ENCODE results near the gene BRD3. TPM values are rescaled to one million over a fixed set of nuclear protein-coding genes. Genes with fewer than 3 reads are reported as not detected.

BRD3 gene
- total RNA-seq, 4 donors from 2014 or later, result 13.7 to 39.9 (median 18.7) TPM

- DNase-seq (ENCODE audit: low spot score) (no peak), ATAC-seq (ENCODE audit: low FRiP score) (no peak)
- TF ChIP-seq, protein P1, sequence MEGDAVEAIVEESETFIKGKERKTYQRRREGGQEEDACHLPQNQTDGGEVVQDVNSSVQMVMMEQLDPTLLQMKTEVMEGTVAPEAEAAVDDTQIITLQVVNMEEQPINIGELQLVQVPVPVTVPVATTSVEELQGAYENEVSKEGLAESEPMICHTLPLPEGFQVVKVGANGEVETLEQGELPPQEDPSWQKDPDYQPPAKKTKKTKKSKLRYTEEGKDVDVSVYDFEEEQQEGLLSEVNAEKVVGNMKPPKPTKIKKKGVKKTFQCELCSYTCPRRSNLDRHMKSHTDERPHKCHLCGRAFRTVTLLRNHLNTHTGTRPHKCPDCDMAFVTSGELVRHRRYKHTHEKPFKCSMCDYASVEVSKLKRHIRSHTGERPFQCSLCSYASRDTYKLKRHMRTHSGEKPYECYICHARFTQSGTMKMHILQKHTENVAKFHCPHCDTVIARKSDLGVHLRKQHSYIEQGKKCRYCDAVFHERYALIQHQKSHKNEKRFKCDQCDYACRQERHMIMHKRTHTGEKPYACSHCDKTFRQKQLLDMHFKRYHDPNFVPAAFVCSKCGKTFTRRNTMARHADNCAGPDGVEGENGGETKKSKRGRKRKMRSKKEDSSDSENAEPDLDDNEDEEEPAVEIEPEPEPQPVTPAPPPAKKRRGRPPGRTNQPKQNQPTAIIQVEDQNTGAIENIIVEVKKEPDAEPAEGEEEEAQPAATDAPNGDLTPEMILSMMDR (IDR thresholded peaks at IDR 0.05), result no peak
Measured at GRCh38 chr9:134037641-134038040, 30.2 kb downstream of the BRD3 start.

DNA sequence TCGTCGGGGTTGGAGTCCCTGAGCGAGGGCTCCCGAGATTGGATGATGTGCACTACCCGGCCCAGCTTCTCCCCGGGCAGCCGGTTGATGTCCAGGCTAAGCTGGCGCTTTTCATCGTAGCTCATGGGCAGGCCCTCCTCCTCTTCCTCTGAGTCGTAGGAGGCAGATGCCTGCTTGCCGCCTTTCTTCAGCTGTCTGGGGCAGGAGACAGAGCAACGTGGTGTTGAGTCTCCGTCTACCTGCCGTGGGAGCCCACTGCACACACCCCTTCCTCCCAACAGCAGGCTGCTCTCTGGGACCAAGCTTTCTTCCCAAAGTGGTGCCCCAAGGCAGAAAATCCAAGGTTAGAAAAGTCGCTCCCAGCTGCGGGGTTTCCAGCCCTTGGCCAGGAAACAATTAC lies 31.7 kb downstream of the BRD3 start:
- ATAC-seq (ENCODE audit: low FRiP score) (no peak), DNase-seq (ENCODE audit: low spot score) (no peak)
- TF ChIP-seq, protein P1 (IDR thresholded peaks at IDR 0.05), result no peak

- TF ChIP-seq, protein P1 (IDR thresholded peaks at IDR 0.05), result no peak
- DNase-seq (ENCODE audit: low spot score), result no peak
Measured at GRCh38 chr9:134035041-134036039, 32.5 kb downstream of the BRD3 start.

DNA sequence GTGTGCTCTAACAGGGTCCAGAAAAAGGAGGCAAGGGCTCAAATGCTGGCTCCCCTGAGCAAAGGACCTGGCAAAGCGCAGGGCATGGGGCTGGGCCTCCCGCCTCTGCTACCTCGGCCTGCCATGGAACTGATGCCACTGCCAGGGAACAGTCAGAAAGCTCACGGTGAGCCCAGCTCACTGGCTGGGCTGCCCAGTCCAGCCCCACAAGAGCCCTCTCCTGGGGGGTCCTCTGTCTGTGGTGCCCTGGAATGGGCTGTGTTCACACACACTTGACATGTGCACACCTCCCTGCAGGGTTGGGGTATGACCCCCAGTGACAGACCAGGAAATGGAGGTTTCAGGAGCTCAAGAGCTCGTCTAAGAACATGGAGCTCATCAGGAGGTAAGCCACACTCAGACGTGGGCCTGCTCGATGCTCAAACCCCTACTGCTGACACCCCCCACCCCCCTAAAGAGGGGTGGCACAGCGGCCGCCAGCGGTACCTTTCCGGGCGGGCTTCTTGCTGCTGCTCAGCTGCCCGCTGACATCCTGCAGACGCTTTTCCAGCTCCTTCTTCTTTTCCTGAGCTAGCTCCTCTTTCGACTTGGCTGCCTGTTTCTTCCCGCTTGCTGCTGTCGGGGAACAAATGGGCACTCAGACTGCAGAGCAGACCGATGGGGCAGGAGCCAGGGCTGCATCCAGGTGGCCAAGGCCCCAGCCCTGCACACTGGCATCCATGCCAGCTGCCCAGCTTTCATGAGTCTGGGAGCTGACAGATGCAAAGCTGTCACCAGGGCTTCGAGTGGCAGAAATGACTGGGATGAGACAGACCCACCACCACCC lies 33.4 kb downstream of the BRD3 start:
- no peak for DNase-seq (ENCODE audit: low spot score)
- no peak for ATAC-seq (ENCODE audit: low FRiP score)
- TF ChIP-seq, protein P1 (IDR thresholded peaks at IDR 0.05), result no peak

More at GRCh38 chr9:134035041-134036039, 32.5 kb downstream of the BRD3 start:
- no peak for ATAC-seq (ENCODE audit: low FRiP score)

DNA sequence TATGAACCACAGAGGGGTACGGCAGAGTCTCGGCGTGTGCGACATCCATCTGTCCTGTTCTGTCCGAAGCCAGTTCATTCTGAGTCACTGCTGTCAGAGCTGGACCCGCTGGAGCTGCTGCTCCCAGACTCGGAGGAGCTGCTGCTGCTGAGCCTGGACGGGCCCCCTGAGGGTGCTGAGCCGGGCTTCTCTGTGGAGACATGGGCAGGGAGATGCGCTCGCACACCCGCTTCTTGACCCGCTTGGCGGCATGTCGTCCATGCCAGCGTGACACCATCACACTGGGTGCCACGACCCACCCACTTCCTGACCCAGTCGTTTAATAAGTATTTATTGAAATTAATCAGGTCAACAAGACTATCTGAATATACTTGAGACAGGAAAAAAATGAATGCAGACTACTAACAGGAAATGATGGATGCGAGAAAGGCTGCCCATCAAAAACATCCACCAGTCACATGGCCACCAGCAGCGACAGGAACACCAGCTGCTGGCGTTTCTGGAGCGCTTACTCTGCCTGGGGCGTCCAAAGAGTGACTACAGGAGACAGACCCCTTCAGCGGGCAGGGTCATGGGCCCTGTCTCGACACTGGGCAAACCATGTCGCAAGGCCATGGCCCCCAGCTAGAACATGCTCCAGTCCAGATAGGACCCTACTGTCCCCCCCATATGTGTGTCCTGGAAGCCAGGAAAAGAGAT lies 34.2 kb downstream of the BRD3 start:
- TF ChIP-seq, protein P1 (IDR thresholded peaks at IDR 0.05), result no peak
- DNase-seq (ENCODE audit: low spot score), result no peak
- ATAC-seq (ENCODE audit: low FRiP score), result no peak

DNA sequence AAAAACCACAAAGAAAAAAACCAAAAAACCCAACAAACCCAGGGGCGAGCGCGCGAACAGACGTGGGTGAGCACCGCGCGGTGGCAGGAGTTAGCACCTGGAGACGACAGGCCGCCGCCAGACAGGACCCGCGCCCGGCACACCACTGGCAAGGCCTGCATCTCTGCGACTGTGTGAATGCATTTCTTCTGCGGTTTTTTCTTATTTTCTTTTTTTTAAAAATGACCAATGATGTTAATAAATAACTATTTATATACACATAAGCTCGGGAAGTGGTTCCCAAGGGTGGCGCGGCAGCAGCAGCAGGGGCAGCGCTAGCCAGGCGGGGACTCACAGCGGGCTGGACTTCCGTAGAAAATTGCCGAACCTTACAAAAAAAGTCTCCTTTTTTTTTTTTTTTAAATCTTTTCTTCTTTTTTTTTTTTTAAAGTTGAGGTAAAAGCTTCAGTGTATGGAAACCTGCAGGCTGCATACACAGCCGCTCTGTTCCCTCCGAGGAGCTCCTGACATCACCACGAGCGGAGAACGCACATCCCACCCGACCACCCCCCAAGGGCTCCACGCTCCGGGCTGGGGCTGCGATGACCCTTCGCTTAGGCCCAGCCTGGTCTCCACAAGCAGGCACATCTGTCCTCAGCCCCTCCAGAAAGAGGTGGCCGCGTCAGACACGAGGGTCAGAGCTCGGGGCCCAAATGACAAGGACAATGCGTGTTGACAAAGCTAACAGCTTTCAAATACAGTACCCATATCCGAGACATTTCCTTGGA lies 35.2 kb downstream of the BRD3 start:
- TF ChIP-seq, protein P1 (IDR thresholded peaks at IDR 0.05), result no peak
- no peak for DNase-seq (ENCODE audit: low spot score)

More for the DNA sequence above, 35.2 kb downstream of the BRD3 start:
- ATAC-seq (ENCODE audit: low FRiP score), result no peak

Measured in omental fat pad (tissue), 4 donors.